H1 (cell line): ENCODE measurements around the gene MORC1.

Source experiments
- BRCA1 ChIP-seq: IDR thresholded peaks from 2 replicates; pipeline ENCODE4 v1.6.1; 2012; ENCODE audit warnings: low read depth, low read length, improper control_type of control experiment
- CBX8 ChIP-seq: fragments of 300-800, 300-1000 bp; sonication (generic); IDR thresholded peaks from 2 replicates; pipeline ENCODE4 v1.7.1; 2016; ENCODE audit warnings: low read depth, low read length, borderline replicate concordance
- CEBPB ChIP-seq: IDR thresholded peaks from 2 replicates; pipeline ENCODE4 v1.6.1; 2012; ENCODE audit warnings: low read depth, low read length
- CREB1 ChIP-seq: IDR thresholded peaks from 2 replicates; pipeline ENCODE4 v1.6.1; 2012; ENCODE audit warnings: inconsistent platforms
- EP300 ChIP-seq, 2 experiments: IDR thresholded peaks; 1 replicate in 1 of 2; 2 replicates in 1 of 2; pipeline ENCODE4 v1.6.1; 2011 to 2012; ENCODE audit warnings: low read depth in 2 of 2, low read length in 2 of 2, mild to moderate bottlenecking in 2 of 2, borderline replicate concordance in 1 of 2, inconsistent platforms in 1 of 2, moderate library complexity in 1 of 2
- EZH2 ChIP-seq: fragments of 200-600 bp; sonication (generic); IDR thresholded peaks from 2 replicates; pipeline ENCODE4 v1.7.1; 2012; ENCODE audit warnings: low read depth, mild to moderate bottlenecking, moderate library complexity, low read length, inconsistent platforms; ENCODE audit not compliant: severe bottlenecking
- TBP ChIP-seq: IDR thresholded peaks from 2 replicates; pipeline ENCODE4 v1.6.1; 2011; ENCODE audit warnings: low read depth, low read length, improper control_type of control experiment
- YY1 ChIP-seq: IDR thresholded peaks from 2 replicates; pipeline ENCODE4 v1.6.1; 2011; ENCODE audit warnings: low read depth, mild to moderate bottlenecking, low read length
- TF ChIP-seq, protein P1 (sequence below), 3 experiments: IDR thresholded peaks; 1 replicate in 2 of 3; 2 replicates in 1 of 3; pipeline versions ENCODE4 v1.5.1 to v1.6.1; 2011; ENCODE audit warnings: low read length in 3 of 3, mild to moderate bottlenecking in 3 of 3, inconsistent platforms in 2 of 3, low read depth in 1 of 3, moderate library complexity in 1 of 3; ENCODE audit not compliant: insufficient read depth in 1 of 3; ENCODE audit errors: control extremely low read depth in 1 of 3

DNA sequence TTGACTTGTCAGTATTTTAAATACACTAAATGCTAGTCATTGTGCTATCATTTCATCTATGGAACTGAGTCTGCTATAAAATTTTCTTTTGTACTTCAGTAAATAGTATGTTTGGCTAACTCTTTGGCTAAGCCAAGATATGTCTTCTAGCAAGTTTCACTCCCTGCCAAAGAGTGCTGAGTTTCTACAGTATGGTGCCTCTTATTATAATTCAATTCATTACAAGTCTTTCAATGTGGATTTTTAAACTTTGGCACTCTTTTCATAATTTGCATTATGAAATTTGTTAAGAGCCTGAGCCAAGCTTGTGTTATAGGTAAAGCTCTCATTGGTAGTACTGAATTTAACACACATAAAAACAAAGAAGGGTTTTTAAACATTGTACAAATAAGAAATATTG lies 24.4 kb downstream of the MORC1 start:
- TF ChIP-seq, protein P1, sequence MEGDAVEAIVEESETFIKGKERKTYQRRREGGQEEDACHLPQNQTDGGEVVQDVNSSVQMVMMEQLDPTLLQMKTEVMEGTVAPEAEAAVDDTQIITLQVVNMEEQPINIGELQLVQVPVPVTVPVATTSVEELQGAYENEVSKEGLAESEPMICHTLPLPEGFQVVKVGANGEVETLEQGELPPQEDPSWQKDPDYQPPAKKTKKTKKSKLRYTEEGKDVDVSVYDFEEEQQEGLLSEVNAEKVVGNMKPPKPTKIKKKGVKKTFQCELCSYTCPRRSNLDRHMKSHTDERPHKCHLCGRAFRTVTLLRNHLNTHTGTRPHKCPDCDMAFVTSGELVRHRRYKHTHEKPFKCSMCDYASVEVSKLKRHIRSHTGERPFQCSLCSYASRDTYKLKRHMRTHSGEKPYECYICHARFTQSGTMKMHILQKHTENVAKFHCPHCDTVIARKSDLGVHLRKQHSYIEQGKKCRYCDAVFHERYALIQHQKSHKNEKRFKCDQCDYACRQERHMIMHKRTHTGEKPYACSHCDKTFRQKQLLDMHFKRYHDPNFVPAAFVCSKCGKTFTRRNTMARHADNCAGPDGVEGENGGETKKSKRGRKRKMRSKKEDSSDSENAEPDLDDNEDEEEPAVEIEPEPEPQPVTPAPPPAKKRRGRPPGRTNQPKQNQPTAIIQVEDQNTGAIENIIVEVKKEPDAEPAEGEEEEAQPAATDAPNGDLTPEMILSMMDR (IDR thresholded peaks at IDR 0.05; ENCODE audit: control extremely low read depth in 1 of 3, insufficient read depth in 1 of 3, low read depth in 1 of 3, low read length in 3 of 3): no peak
- TF ChIP-seq CREB1 (no peak), EP300 (IDR thresholded peaks at IDR 0.05; ENCODE audit: borderline replicate concordance in 1 of 2, low read depth in 2 of 2, low read length in 2 of 2) (no peak), YY1 (no peak), BRCA1 (no peak), CEBPB (no peak), TBP (no peak), CBX8 (no peak), EZH2 (no peak)
